HG02840 (cell line): ENCODE measurements around the gene RTL10.
"Not testable (repeated sequence)": the region's sequence is repeated elsewhere in the genome, so short reads cannot be mapped to it uniquely, and the experiment has no call there.

ENCODE experiments used
- ATAC-seq: cut with Tn5 transposase; IDR thresholded peaks from one replicate; pipeline ENCODE4 v1.9.1; 2021; ENCODE audit warnings: mild to moderate bottlenecking, moderate library complexity, moderate number of reproducible peaks; ENCODE audit not compliant: unreplicated experiment, low FRiP score

The RTL10 gene

GRCh38 chr22:19890502-19891316 lies 36.0 kb upstream of the RTL10 start:
- no peak for ATAC-seq

DNA sequence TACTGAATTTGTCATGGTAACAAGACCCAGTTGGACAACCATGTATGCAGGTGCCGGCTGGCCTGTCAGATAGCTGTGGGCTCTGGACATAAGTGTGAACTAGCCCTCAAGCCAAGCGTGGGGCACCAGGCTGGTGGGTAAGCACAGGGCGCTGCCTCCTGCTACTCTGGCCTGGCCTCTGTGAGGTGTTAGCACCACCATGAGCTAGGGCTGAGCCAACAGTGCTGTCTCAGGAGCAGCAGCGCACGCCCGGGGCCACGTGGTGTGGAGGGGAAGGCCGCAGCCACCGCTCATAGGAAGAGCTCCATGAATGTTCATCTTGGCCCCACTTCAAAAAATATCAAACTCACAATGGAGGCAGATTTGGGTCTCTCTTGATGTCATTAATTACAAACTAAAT lies 35.3 kb upstream of the RTL10 start:
- no peak for ATAC-seq

DNA sequence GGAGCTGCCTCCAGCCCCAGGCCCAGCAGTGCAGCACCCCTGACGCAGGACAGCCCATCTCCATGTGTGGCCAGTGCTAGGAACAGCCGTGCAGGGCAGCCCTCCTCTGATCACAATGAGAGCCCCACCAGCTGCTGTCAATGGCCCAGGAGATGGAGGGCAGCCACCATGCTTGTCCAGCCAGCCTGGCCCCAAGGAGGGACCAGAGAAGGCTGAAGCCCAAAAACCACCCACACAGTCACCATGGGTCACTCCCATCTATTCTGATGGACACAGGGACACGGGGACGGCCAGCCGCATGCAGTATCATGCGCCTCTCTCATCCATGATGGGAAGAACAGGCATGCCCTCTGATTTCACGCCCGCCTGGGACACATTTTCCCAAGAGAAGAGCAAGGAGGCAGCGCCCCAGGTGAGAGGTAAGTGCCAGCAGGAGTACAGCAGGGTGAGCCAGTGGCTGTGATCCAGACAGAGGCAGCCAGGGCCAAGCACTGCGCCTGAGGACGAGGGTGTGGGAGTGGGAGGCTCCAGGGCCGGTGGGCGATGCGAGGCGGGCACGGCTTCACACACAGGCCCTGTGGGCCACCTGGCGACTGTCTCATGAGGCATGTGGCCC lies 33.6 kb upstream of the RTL10 start:
- ATAC-seq = no peak

GRCh38 chr22:19887256-19887985 lies 32.7 kb upstream of the RTL10 start:
- no peak for ATAC-seq

GRCh38 chr22:19886605-19887255 lies 32.1 kb upstream of the RTL10 start:
- no peak for ATAC-seq

DNA sequence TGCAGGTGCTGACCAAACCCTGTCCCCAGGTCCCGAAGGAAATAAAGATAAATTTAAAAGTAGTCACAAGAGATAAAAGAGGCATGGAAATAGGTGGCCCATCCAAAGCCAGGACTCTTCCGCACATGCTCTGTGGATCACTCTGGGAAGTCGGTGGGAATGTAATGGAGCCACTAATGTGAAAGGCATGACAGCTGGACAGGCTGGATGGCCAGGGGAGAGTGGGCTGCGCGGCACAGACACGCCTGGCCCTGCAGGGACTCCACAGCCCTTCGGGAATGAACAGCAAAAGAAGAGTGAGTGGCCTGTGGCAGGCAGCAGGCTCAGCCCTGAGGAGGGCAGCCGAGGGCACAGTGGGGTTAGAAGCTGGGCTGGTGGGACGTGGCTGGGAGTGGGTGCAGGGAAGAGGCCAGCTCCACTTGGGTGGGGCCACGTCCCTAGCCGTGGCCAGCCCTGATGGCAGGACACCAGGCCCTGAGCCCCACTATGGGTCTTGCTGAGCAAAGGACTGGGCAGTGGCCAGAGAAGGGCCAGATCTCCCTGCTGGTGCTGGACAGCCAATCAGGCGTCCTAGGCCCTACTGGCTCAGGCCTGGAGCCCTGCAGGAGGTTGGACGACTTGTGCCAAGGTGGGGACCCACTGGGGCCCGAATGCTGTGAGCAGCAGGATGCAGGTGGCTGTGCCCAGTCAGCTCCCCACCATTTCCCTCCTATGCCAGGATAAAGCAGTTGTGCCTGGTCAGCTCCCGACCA lies 31.3 kb upstream of the RTL10 start:
- ATAC-seq = no peak

GRCh38 chr22:19884954-19885751 lies 30.5 kb upstream of the RTL10 start:
- no peak for ATAC-seq

- ATAC-seq = no peak
These were observed 29.7 kb upstream of the RTL10 start for GRCh38 chr22:19884161-19884953.

DNA sequence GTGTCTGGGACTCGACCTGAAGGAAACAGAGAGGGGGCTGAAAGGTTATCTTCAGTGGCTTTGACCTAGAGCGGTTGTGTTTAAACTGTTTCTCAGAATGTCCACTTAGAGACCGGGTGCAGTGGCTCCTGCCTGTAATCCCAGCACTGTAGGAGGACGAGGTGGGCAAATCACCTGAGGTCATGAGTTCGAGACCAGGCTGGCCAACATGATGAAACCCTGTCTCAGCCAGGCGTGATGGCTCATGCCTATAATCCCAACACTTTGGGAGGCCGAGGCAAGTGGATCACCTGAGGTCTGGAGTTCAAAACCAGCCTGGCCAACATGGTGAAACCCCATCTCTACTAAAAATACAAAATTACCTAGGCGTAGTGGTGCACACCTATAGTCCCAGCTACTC lies 28.8 kb upstream of the RTL10 start:
- ATAC-seq = not testable (repeated sequence)

DNA sequence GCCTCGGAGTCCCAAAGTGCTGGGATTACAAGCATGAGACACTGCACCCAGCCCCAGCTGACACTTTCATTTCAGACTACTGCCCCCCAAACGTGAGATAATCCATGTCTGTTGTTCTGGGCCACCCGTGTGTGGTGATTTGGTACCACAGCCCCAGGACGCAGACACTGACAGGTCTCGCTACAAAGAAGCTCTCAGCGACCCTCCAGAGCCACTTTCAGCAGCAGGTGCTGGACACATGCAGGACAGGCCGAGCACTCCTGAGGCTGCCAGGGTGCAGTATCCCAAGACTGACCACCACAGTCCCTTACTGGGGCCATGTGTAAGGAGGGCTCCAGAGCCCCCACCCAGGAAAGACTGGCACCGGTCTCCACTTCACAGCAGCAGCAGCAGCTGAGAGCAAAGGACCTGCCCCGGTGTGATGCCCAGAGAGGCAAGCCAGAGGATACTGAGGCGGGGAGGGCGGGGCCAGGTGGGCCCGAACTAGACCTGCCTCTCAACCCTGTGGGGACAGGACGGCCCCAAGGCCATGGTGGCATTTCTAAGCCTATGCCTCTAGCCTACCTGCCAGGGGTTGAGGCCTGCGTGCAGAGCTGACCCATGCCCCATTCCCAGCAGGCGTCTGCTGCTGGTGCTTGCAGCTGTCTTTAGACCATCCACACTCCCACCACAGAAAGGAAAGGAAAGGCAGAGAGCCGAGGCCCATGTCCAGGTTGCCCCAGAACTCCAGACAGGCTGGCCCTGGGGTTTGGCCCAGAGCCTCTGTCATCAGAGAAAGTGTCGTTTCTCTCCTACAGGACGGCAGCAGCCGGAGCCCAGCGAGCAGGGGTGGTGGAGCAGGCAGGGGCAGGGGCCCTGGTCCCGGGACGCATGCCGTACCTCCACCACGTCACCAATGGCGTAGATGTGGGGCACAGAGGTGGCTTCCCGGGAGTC lies 28.0 kb upstream of the RTL10 start:
- no peak for ATAC-seq

GRCh38 chr22:19880786-19881569 lies 26.3 kb upstream of the RTL10 start:
- no peak for ATAC-seq

DNA sequence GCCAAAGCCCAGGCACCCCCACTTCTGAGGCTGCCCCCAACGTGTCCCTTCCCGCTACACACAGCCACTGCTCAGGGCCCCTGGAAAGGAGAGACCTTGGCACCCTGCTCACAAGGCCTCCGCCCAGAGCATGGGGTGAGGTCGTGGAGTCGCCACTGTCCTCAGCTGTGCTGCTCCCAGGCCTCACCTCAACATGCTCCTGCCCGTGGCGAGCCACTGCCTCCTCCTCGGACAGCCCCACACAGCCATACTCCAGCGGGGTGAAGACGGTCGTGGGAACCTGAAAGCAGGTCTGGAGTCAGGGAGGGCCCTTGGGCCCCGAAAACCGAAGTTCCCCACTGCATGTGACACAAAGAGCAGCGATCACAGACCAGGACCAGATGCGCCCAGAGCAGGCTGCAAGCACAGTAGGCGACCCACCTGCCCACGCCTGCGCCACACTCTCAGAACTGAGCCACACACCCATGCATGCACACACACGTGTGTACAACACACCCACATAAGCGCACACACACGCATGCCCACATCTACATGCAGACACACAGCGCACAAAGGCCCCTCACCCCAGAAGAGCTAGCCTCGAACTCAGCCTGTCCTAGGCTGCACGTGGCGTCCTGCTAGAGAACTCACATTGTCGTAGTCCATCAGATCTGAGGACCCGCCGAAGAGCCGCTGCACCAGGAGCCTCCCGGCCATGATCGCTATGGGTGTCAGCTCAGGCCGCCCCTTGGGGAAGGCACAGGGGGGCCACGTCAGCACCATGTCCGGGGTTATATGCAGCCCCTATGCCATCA lies 25.5 kb upstream of the RTL10 start:
- ATAC-seq = no peak

- ATAC-seq = no peak
These were observed 24.9 kb upstream of the RTL10 start for GRCh38 chr22:19879643-19879991.

GRCh38 chr22:19879246-19879570 lies 24.5 kb upstream of the RTL10 start:
- no peak for ATAC-seq

- no peak for ATAC-seq
These were observed 24.0 kb upstream of the RTL10 start for GRCh38 chr22:19878461-19879245.
